Trophoblast cell (in vitro differentiated cells and primary cell): ENCODE measurements around the gene SMIM36.
"Not testable (repeated sequence)": the region's sequence is repeated elsewhere in the genome, so short reads cannot be mapped to it uniquely, and the experiment has no call there.

ENCODE experiments used
- DNase-seq, 2 donors: peaks; one replicate each; pipeline ENCODE4 v3.0.0-alpha.2; 2016
- H2AFZ ChIP-seq: 2 replicates; pipeline ENCODE4 v1.6.1; 2013; ENCODE audit warnings: low read length, moderate library complexity, mild to moderate bottlenecking; ENCODE audit not compliant: insufficient read depth, poor library complexity
- H2AK5ac ChIP-seq: 2 replicates; pipeline ENCODE4 v1.6.1; 2013; ENCODE audit warnings: mild to moderate bottlenecking, low read length
- H2BK120ac ChIP-seq: 2 replicates; pipeline ENCODE4 v1.6.1; 2013; ENCODE audit warnings: low read length, mild to moderate bottlenecking, moderate library complexity; ENCODE audit not compliant: insufficient read depth, poor library complexity
- H2BK12ac ChIP-seq: 2 replicates; pipeline ENCODE4 v1.6.1; 2013; ENCODE audit warnings: mild to moderate bottlenecking, low read length, moderate library complexity
- H2BK5ac ChIP-seq: 2 replicates; pipeline ENCODE4 v1.6.1; 2013; ENCODE audit warnings: low read length, low read depth, moderate library complexity, mild to moderate bottlenecking; ENCODE audit not compliant: poor library complexity
- H3K14ac ChIP-seq: 2 replicates; pipeline ENCODE4 v1.6.1; 2013; ENCODE audit warnings: mild to moderate bottlenecking, low read length
- H3K18ac ChIP-seq: 2 replicates; pipeline ENCODE4 v1.6.1; 2013; ENCODE audit warnings: mild to moderate bottlenecking, low read length
- H3K23ac ChIP-seq: 2 replicates; pipeline ENCODE4 v1.6.1; 2013; ENCODE audit warnings: low read length
- H3K27ac ChIP-seq: 2 replicates; pipeline ENCODE4 v1.5.1; 2013; ENCODE audit warnings: low read depth, mild to moderate bottlenecking, inconsistent platforms, low read length, moderate library complexity
- H3K27me3 ChIP-seq: 2 replicates; pipeline ENCODE4 v1.6.1; 2013; ENCODE audit warnings: inconsistent platforms, mild to moderate bottlenecking, low read length, moderate library complexity; ENCODE audit not compliant: insufficient read depth
- H3K36me3 ChIP-seq, 2 experiments: 1 replicate in 1 of 2; 2 replicates in 1 of 2; pipeline ENCODE4 v1.6.1; 2013; ENCODE audit warnings: low read length in 2 of 2, mild to moderate bottlenecking in 2 of 2, moderate library complexity in 1 of 2; ENCODE audit not compliant: insufficient read depth in 2 of 2, control insufficient read depth in 1 of 2
- H3K4ac ChIP-seq: 2 replicates; pipeline ENCODE4 v1.6.1; 2013; ENCODE audit warnings: low read depth, mild to moderate bottlenecking, low read length, moderate library complexity
- H3K4me1 ChIP-seq, 2 experiments: 1 replicate in 1 of 2; 2 replicates in 1 of 2; pipeline ENCODE4 v1.6.1; 2013; ENCODE audit warnings: low read length in 2 of 2, mild to moderate bottlenecking in 2 of 2, moderate library complexity in 1 of 2; ENCODE audit not compliant: insufficient read depth in 2 of 2, control insufficient read depth in 1 of 2
- H3K4me2 ChIP-seq: 2 replicates; pipeline ENCODE4 v1.6.1; 2013; ENCODE audit warnings: inconsistent platforms, mild to moderate bottlenecking, low read length, moderate library complexity
- H3K4me3 ChIP-seq: 2 replicates; pipeline ENCODE4 v1.5.1; 2013; ENCODE audit warnings: mild to moderate bottlenecking, low read depth, low read length, inconsistent platforms
- H3K79me1 ChIP-seq: one replicate; pipeline ENCODE4 v1.6.1; 2013; ENCODE audit warnings: low read length
- H3K79me2 ChIP-seq: 2 replicates; pipeline ENCODE4 v1.6.1; 2013; ENCODE audit warnings: low read length, mild to moderate bottlenecking; ENCODE audit not compliant: control insufficient read depth, insufficient read depth, poor library complexity
- H3K9ac ChIP-seq: 2 replicates; pipeline ENCODE4 v1.6.1; 2013; ENCODE audit warnings: mild to moderate bottlenecking, low read length
- H3K9me3 ChIP-seq: 2 replicates; pipeline ENCODE4 v1.6.1; 2013; ENCODE audit warnings: low read depth, mild to moderate bottlenecking, control low read depth, inconsistent platforms, low read length; ENCODE audit not compliant: insufficient read depth
- H4K12ac ChIP-seq: 2 replicates; pipeline ENCODE4 v1.6.1; 2013; ENCODE audit warnings: low read depth, mild to moderate bottlenecking, low read length, moderate library complexity
- H4K8ac ChIP-seq: 2 replicates; pipeline ENCODE4 v1.6.1; 2013; ENCODE audit warnings: low read depth, mild to moderate bottlenecking, low read length, moderate library complexity
- H4K91ac ChIP-seq: one replicate; pipeline ENCODE4 v1.6.1; 2013; ENCODE audit warnings: low read depth, mild to moderate bottlenecking, low read length, moderate library complexity
- WGBS: extraction: QIAGEN DNeasy Blood & Tissue Kit; methylation state at CpG from one replicate; pipeline ENCODE4 v1.1.7; 2013; ENCODE audit warnings: missing lambda C conversion rate; ENCODE audit not compliant: insufficient read length, insufficient coverage; ENCODE audit errors: extremely low coverage; 5-methylcytosine and 5-hydroxymethylcytosine counted together

The SMIM36 gene

DNA sequence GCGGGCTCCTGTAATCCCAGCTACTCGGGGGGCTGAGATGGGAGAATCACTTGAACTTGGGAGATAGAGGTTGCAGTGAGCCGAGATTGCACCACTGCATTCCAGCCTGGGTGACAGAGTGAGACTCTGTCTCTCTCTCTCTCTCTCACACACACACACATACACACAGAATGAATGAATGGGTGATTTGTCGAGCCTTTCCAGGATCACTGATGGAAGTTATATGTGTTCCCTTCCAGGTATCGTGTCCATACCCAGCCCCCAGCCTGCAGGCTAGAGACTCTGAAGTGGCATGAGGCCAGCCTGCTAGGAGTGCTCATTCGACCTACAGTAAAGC, 88.5 kb downstream of the SMIM36 start:
- H2AK5ac ChIP-seq, H3K4me3 ChIP-seq, H4K12ac ChIP-seq, H3K9me3 ChIP-seq, H3K14ac ChIP-seq, H3K18ac ChIP-seq, H3K23ac ChIP-seq, H2AFZ ChIP-seq, H3K79me2 ChIP-seq, H3K27ac ChIP-seq, H3K4ac ChIP-seq, H3K4me2 ChIP-seq, H4K91ac ChIP-seq, H2BK5ac ChIP-seq, H3K4me1 ChIP-seq, H3K36me3 ChIP-seq, H3K27me3 ChIP-seq, H4K8ac ChIP-seq, H3K9ac ChIP-seq: not testable (repeated sequence)
- H2BK12ac ChIP-seq = peak overlapping the region; percentile 31
- WGBS = no CpG with 5 or more reads among the region's 6 CpGs
- peak in 1 of 2 donors; percentile 48 for DNase-seq
- H2BK120ac ChIP-seq = peak overlapping the region; percentile 74
- peaks cover 14% of the 10 kb centered on the region for H3K79me1 ChIP-seq

DNA sequence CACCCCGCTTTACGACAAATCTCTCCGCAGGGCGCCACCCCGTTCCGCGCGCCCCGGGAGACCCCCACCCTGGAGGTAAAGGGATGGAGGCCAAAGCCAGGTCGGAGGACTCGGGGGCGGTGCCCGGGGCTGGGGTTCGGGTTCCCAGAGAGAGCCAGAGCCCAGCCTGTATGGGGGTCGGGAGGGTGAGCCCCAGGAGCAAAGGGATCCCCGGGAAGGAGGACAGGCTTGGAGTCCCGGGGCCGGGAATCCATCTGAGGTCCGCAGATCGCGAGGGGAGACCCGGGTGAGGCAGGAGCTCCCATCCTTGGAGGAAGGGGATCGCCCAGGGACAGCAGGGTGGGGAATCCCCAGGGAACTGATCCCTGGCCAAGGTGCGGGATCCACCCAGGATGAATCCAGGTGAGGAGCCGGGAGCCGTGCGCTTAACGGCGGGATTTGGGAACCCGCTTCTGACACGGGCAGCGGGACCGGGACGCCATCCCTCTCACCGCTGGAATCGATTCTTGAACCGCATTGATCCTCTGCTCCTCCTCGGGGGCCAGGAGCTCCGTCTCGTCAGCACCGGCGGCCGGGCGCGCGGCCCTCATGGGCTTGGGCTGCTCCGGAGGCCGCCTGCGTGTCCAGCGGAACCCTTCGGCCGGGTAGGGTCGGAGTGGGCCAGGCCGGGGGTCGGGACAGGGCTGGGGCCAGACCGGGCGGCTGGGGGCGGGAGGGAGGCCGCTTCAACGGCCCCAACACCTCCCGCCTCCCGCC, 89.9 kb downstream of the SMIM36 start, which contains the start of gene MMD:
MMD (minus strand) TSS at position 657 of the 756 bp plus-strand sequence; CDS start at position 517, 140 bp downstream.
- peak within 1 kb of the TSS; percentile 86 for H2BK12ac ChIP-seq
- peak within 1 kb of the TSS; percentile 53 for H2AFZ ChIP-seq
- H2BK5ac ChIP-seq = peak within 1 kb of the TSS; percentile 95
- H3K36me3 ChIP-seq = no peaks in the 10 kb centered on the region
- H2AK5ac ChIP-seq = peak within 1 kb of the TSS; percentile 90
- peak; percentile 51 to 64 for DNase-seq
- peak within 1 kb of the TSS; percentile 81 for H3K9ac ChIP-seq
- H3K18ac ChIP-seq = peak within 1 kb of the TSS; percentile 76
- no peak within 1 kb of the TSS for H3K23ac ChIP-seq
- peak within 1 kb of the TSS; percentile 87 for H4K91ac ChIP-seq
- H3K4me2 ChIP-seq = peak within 1 kb of the TSS; percentile 85
- H2BK120ac ChIP-seq = peak within 1 kb of the TSS; percentile 27
- WGBS = no CpG with 5 or more reads among the region's 62 CpGs
- H3K4ac ChIP-seq = peak within 1 kb of the TSS; percentile 72
- H4K12ac ChIP-seq = peak within 1 kb of the TSS; percentile 58
- H3K79me2 ChIP-seq = peaks cover 11% of the 10 kb centered on the region
- peak within 1 kb of the TSS; percentile 91 for H3K27ac ChIP-seq
- H3K9me3 ChIP-seq = no peaks in the 10 kb centered on the region
- peak within 1 kb of the TSS; percentile 88 for H3K4me3 ChIP-seq
- H4K8ac ChIP-seq = peak within 1 kb of the TSS; percentile 96
- peaks cover 14% of the 10 kb centered on the region for H3K79me1 ChIP-seq
- H3K14ac ChIP-seq = peak within 1 kb of the TSS; percentile 28
- H3K27me3 ChIP-seq = no peaks in the 10 kb centered on the region
- H3K4me1 ChIP-seq = peaks cover 0 to 11% of the 10 kb centered on the region in 2 experiments

DNA sequence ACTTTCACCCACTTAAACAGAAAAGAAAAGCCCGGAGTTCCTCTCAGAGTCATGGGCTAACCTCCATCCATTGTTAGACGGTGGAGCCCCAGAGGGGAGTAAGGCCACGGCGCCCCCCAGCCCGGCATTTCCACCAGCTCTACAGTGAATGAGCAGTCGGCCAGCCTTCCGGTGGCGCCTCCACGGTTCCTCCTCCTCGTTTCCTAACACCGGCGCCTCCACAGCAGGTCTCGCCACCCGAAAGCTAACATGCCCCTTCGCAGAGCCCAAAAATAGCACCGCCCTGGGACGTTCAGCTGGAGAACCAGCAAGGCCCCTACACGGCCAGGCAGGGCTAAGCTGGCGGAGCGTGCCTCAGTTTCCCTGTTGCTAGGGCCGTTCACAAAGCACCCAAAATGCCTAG, 90.5 kb downstream of the SMIM36 start:
- H3K23ac ChIP-seq = no peak overlapping the region
- peak overlapping the region; percentile 88 for H3K4me3 ChIP-seq
- peak overlapping the region; percentile 87 for H4K91ac ChIP-seq
- peak overlapping the region; percentile 8 for H2AK5ac ChIP-seq
- peak overlapping the region; percentile 76 for H3K18ac ChIP-seq
- H3K4me1 ChIP-seq = peaks cover 0 to 11% of the 10 kb centered on the region in 2 experiments
- H3K27me3 ChIP-seq = no peaks in the 10 kb centered on the region
- peak overlapping the region; percentile 27 for H2BK120ac ChIP-seq
- peak overlapping the region; percentile 72 for H3K4ac ChIP-seq
- peaks cover 14% of the 10 kb centered on the region for H3K79me1 ChIP-seq
- H2BK5ac ChIP-seq = peak overlapping the region; percentile 95
- peak overlapping the region; percentile 28 for H3K14ac ChIP-seq
- peak overlapping the region; percentile 6 for H4K12ac ChIP-seq
- H3K27ac ChIP-seq = peak overlapping the region; percentile 91
- H3K36me3 ChIP-seq = no peaks in the 10 kb centered on the region
- H3K9me3 ChIP-seq = no peaks in the 10 kb centered on the region
- DNase-seq = no peak
- no CpG with 5 or more reads among the region's 21 CpGs for WGBS
- H3K9ac ChIP-seq = peak overlapping the region; percentile 81
- peak overlapping the region; percentile 85 for H3K4me2 ChIP-seq
- peak overlapping the region; percentile 96 for H4K8ac ChIP-seq
- H2AFZ ChIP-seq = peak overlapping the region; percentile 53
- H2BK12ac ChIP-seq = no peak overlapping the region
- peaks cover 11% of the 10 kb centered on the region for H3K79me2 ChIP-seq

DNA sequence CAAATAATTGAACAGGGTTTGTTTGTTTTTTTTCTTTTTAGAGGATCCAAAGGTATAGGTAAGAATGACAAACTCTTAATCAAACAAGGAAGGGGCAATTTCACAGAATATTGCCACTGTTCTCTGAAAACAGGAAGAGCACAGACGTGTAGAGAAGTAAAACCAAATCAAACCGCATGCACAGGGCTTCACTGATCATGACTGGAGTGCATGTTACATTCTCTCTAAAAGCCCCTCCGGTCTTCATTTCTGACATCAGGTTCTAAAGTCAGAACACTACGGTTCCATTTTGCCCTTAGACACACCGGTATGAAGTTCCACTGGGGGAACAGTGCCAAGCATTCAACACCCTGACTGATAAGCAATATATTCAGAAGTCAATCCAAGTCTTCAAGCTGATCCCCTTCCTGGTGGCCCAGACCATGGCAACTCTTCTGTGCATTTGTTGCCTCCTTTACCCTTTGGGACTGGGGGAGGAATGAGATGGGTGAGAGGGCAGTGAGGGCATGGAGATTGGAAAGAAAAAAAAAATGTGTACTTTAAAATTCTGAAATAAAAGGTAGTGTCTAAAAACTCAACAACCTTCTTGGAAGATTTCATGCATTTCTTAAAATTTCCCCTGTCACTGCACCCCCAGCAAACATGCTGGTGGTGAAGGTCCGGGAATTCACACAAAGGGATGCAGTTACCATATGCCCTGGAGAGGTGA, 91.0 kb downstream of the SMIM36 start:
- peaks cover 14% of the 10 kb centered on the region for H3K79me1 ChIP-seq
- no peak overlapping the region for H3K27ac ChIP-seq
- H3K9me3 ChIP-seq = no peaks in the 10 kb centered on the region
- peak overlapping the region; percentile 95 for H2BK5ac ChIP-seq
- no peak overlapping the region for H2BK120ac ChIP-seq
- no CpG with 5 or more reads among the region's 6 CpGs for WGBS
- peak overlapping the region; percentile 87 for H4K91ac ChIP-seq
- no peaks in the 10 kb centered on the region for H3K36me3 ChIP-seq
- no peak overlapping the region for H3K9ac ChIP-seq
- peak overlapping the region; percentile 88 for H3K4me3 ChIP-seq
- peak; percentile 58 to 79 for DNase-seq
- no peak overlapping the region for H2BK12ac ChIP-seq
- H3K4me2 ChIP-seq = peak overlapping the region; percentile 85
- no peak overlapping the region for H3K23ac ChIP-seq
- no peak overlapping the region for H2AK5ac ChIP-seq
- no peaks in the 10 kb centered on the region for H3K27me3 ChIP-seq
- peaks cover 11% of the 10 kb centered on the region for H3K79me2 ChIP-seq
- no peak overlapping the region for H4K8ac ChIP-seq
- H2AFZ ChIP-seq = peak overlapping the region; percentile 53
- no peak overlapping the region for H4K12ac ChIP-seq
- H3K18ac ChIP-seq = no peak overlapping the region
- H3K4ac ChIP-seq = peak overlapping the region; percentile 18
- no peak overlapping the region for H3K14ac ChIP-seq
- peaks cover 0 to 11% of the 10 kb centered on the region in 2 experiments for H3K4me1 ChIP-seq
